ENCODE measurements around the gene ULBP3. TPM values are rescaled to one million over a fixed set of nuclear protein-coding genes. Genes with fewer than 3 reads are reported as not detected.

The ULBP3 gene
- polyA plus RNA-seq, 1 donor from 2014 or later: 2.2 TPM

DNA sequence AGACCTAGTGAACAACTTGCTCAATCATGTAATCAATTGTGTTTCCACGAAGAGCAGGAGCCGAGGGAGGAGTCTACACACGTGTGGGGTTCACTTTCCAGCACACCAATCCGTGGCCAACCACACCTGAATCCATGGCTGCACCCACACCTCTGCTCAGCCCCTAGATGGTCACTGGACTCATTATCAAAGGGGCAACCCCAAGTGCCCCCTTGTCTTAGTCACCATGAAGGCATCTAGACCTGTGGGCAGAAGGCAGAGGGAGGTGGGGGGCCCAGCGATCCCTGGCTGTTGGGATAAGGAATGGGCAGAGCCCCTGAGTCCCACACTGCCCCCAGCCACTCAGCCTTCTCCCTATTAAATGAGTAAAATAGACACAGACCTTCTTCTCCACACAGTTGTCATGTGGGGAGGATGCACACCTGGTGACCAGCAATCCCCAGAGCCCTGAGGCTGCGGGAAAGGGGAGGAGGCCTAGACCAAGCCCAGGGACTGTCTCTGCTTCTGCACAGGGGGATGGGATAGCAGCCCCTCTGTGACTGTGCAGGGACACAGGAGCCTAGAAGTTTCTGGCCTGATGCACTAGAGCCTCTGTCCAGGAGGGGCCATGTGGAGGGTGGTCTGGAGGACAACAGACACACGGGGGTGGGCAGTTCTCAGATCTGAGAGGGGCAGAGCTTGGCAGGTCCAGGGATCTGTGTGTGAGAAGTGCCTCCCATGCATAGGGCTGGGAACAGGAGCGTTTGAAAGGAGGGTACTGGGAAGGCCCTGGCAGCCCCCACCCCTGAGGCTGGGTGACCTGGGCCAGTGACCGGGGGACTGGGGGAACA, 41.7 kb downstream of the ULBP3 start:
- H3K36me3 ChIP-seq (ENCODE audit: insufficient read depth, low read length): no peaks in the 10 kb centered on the region
- H3K9me3 ChIP-seq (ENCODE audit: low read length): no peaks in the 10 kb centered on the region
- no peak overlapping the region for H3K27ac ChIP-seq (ENCODE audit: low read length)
- no peaks in the 10 kb centered on the region for H3K79me2 ChIP-seq (replicated peaks; ENCODE audit: insufficient read depth, low read length)
- TF ChIP-seq MXI1 (conservative IDR thresholded peaks at IDR 0.05; ENCODE audit: poor library complexity, severe bottlenecking): no peak
- TF ChIP-seq EZH2 (IDR thresholded peaks at IDR 0.05; ENCODE audit: borderline replicate concordance, insufficient read depth, low read length, poor library complexity, severe bottlenecking): no peak
- no peak for TF ChIP-seq TAF1 (IDR thresholded peaks at IDR 0.05; ENCODE audit: low read depth)
- no peak for TF ChIP-seq SMC3 (conservative IDR thresholded peaks at IDR 0.05; ENCODE audit: poor library complexity)
- TF ChIP-seq POLR2AphosphoS5 (IDR thresholded peaks at IDR 0.05): no peak
- TF ChIP-seq EP300 (conservative IDR thresholded peaks at IDR 0.05; ENCODE audit: poor library complexity, severe bottlenecking): no peak
- TF ChIP-seq, protein P1, sequence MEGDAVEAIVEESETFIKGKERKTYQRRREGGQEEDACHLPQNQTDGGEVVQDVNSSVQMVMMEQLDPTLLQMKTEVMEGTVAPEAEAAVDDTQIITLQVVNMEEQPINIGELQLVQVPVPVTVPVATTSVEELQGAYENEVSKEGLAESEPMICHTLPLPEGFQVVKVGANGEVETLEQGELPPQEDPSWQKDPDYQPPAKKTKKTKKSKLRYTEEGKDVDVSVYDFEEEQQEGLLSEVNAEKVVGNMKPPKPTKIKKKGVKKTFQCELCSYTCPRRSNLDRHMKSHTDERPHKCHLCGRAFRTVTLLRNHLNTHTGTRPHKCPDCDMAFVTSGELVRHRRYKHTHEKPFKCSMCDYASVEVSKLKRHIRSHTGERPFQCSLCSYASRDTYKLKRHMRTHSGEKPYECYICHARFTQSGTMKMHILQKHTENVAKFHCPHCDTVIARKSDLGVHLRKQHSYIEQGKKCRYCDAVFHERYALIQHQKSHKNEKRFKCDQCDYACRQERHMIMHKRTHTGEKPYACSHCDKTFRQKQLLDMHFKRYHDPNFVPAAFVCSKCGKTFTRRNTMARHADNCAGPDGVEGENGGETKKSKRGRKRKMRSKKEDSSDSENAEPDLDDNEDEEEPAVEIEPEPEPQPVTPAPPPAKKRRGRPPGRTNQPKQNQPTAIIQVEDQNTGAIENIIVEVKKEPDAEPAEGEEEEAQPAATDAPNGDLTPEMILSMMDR (IDR thresholded peaks at IDR 0.05; ENCODE audit: poor library complexity, severe bottlenecking): no peak
- TF ChIP-seq, protein P2, sequence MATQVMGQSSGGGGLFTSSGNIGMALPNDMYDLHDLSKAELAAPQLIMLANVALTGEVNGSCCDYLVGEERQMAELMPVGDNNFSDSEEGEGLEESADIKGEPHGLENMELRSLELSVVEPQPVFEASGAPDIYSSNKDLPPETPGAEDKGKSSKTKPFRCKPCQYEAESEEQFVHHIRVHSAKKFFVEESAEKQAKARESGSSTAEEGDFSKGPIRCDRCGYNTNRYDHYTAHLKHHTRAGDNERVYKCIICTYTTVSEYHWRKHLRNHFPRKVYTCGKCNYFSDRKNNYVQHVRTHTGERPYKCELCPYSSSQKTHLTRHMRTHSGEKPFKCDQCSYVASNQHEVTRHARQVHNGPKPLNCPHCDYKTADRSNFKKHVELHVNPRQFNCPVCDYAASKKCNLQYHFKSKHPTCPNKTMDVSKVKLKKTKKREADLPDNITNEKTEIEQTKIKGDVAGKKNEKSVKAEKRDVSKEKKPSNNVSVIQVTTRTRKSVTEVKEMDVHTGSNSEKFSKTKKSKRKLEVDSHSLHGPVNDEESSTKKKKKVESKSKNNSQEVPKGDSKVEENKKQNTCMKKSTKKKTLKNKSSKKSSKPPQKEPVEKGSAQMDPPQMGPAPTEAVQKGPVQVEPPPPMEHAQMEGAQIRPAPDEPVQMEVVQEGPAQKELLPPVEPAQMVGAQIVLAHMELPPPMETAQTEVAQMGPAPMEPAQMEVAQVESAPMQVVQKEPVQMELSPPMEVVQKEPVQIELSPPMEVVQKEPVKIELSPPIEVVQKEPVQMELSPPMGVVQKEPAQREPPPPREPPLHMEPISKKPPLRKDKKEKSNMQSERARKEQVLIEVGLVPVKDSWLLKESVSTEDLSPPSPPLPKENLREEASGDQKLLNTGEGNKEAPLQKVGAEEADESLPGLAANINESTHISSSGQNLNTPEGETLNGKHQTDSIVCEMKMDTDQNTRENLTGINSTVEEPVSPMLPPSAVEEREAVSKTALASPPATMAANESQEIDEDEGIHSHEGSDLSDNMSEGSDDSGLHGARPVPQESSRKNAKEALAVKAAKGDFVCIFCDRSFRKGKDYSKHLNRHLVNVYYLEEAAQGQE (IDR thresholded peaks at IDR 0.05; ENCODE audit: borderline replicate concordance): no peak
- no peak for TF ChIP-seq RAD21 (conservative IDR thresholded peaks at IDR 0.05)
- H4K20me1 ChIP-seq (ENCODE audit: insufficient read depth): no peaks in the 10 kb centered on the region
- H3K4me2 ChIP-seq (ENCODE audit: low read length): no peak overlapping the region
- H3F3A ChIP-seq (ENCODE audit: insufficient read depth, low read length, poor library complexity, severe bottlenecking): no peaks in the 10 kb centered on the region
- H3K9me2 ChIP-seq (ENCODE audit: insufficient read depth, low read length): no peaks in the 10 kb centered on the region
- peaks cover 21% of the 10 kb centered on the region for H3K27me3 ChIP-seq (ENCODE audit: insufficient read depth, low read depth, low read length)
- H2AFZ ChIP-seq (ENCODE audit: low read depth, low read length): no peak overlapping the region
- H3K4me3 ChIP-seq (ENCODE audit: low read length): no peak overlapping the region
- no peak overlapping the region for H3K9ac ChIP-seq (ENCODE audit: low read length)

DNA sequence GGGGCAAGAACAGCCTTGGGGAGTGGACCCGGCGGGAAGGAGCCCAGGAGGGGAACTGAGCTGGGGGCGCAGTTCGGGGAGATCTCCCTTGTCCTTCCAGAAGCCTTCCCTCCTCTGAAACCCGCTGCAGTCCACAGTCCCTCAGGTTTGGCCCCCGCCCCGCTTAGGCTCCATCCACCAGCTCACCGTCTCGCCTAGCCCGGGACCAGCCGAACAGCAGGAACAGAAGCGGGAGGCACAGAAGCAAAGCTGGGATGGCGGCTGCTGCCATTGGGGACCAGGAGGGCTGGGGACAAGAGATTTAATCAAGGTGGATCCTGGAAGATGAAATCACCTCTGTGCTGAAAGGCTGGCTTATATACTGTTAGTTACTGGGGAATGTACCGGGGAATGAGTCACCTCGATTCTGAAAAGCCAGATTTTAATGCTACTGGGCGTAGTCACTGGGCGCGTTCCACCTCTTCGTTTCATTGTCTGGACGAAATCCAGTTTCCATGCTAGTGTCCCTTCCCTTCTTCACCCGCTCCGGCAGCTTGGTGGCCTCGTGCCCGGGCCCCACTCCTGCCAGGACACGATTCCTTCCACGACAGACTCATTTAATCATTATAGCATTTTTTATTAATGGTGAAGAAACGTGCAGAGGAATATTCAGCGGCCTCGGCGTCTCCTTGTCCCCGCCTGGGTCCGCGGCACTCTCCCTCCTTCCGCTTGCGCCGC, 43.6 kb downstream of the ULBP3 start, which contains the start of gene RAET1L:
TSS of gene RAET1L (minus strand) at position 332 of the 717 bp plus-strand sequence. CDS start at position 271, 61 bp downstream.
- no peaks in the 10 kb centered on the region for H3K36me3 ChIP-seq (ENCODE audit: insufficient read depth, low read length)
- no peak within 1 kb of the TSS for H3K4me2 ChIP-seq (ENCODE audit: low read length)
- no peak within 1 kb of the TSS for H3K4me3 ChIP-seq (ENCODE audit: low read length)
- H3K9ac ChIP-seq (ENCODE audit: low read length): no peak within 1 kb of the TSS
- no peak within 1 kb of the TSS for H2AFZ ChIP-seq (ENCODE audit: low read depth, low read length)
- no peaks in the 10 kb centered on the region for H3K9me3 ChIP-seq (ENCODE audit: low read length)
- H3K9me2 ChIP-seq (ENCODE audit: insufficient read depth, low read length): no peaks in the 10 kb centered on the region
- no peak within 1 kb of the TSS for H3K27ac ChIP-seq (ENCODE audit: low read length)
- no peak for TF ChIP-seq EZH2 (IDR thresholded peaks at IDR 0.05; ENCODE audit: borderline replicate concordance, insufficient read depth, low read length, poor library complexity, severe bottlenecking)
- TF ChIP-seq, protein P1 (IDR thresholded peaks at IDR 0.05; ENCODE audit: poor library complexity, severe bottlenecking): no peak
- TF ChIP-seq, protein P2 (IDR thresholded peaks at IDR 0.05; ENCODE audit: borderline replicate concordance): no peak
- TF ChIP-seq POLR2AphosphoS5 (IDR thresholded peaks at IDR 0.05): no peak
- TF ChIP-seq TAF1 (IDR thresholded peaks at IDR 0.05; ENCODE audit: low read depth): no peak
- TF ChIP-seq SMC3 (conservative IDR thresholded peaks at IDR 0.05; ENCODE audit: poor library complexity): no peak
- TF ChIP-seq EP300 (conservative IDR thresholded peaks at IDR 0.05; ENCODE audit: poor library complexity, severe bottlenecking): no peak
- no peak for TF ChIP-seq RAD21 (conservative IDR thresholded peaks at IDR 0.05)
- no peak for TF ChIP-seq MXI1 (conservative IDR thresholded peaks at IDR 0.05; ENCODE audit: poor library complexity, severe bottlenecking)
- no peaks in the 10 kb centered on the region for H3K79me2 ChIP-seq (replicated peaks; ENCODE audit: insufficient read depth, low read length)
- no peaks in the 10 kb centered on the region for H4K20me1 ChIP-seq (ENCODE audit: insufficient read depth)
- H3K27me3 ChIP-seq (ENCODE audit: insufficient read depth, low read depth, low read length): peaks cover 21% of the 10 kb centered on the region
- no peaks in the 10 kb centered on the region for H3F3A ChIP-seq (ENCODE audit: insufficient read depth, low read length, poor library complexity, severe bottlenecking)
